Measurements from ENCODE around the gene NEDD9.

Gene NEDD9

DNA sequence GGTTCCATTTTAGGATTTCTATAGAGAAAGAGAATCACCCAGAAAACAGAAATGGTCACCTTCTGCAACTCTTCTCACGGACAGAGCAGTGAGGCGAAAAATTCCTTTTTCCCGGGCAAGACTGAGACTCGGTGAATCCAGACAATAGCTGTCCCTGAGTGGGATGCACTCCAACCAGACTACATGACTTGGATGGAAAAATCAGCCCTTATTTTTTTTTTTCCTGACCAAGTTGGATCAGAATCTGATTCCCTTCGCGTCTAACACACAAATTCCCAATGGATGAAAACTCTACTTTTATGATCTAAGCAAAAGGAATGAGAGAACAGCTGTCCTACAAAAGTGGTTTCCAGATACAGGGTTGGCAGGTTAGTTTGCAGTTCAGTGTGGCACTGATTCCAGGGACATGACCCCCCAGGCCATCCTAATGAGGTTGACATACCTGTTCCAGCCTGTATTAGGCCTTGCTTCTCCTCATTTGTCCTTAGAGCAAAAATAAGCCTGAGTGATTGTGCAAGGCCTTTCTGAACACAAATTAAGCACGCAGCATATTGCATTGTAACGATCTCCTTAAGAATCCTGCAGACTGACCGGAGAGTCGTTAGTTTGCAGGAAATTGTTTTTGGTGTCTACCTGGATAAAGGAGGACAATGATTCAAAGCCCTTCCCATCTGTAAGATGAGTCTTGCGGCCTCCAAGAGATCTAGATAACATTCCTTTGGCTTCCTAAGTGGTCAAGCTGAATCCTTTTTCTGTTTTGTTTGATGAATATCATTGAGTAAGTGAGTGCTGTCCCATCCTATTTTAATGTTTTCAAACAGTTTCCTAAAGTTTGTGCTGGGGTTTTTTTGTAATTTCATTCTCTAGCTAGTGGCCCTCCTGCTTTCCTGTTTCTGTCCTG, 1.5 kb upstream of the NEDD9 start:
- no peak for DNase-seq

GRCh38 chr6:11232770-11233626, 530 bp upstream of the NEDD9 start:
- DNase-seq: no peak

DNA sequence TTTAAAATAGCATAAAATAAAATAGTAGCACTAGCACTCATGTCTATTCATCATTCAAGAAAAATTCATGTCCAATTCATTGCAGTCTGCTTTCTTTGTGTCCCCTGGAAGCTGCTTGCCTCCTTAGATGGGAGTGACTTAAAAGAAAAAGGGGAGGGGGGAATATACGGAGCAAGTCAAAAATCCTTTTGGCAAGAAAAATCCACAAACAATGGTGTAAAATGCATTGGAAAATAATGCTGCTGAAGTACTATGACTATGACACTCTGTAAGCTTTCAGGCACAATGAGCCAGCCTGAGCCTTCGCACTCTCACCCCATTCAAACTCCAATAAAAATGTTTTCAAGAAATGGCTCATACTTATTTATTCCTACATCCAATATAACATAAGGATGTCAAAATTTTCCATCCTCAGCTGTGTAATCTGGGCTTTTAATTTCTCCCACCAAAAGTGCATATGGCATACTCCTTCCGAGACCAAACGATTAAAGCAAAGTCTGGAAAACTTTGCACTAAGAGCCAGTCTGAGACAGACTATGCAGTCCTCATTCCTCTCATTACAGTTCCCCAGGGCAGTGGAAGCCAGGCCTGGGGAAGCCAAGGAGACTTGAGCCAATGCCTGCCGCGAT, 790 bp downstream of the NEDD9 start:
- peak; percentile 29 for DNase-seq

- no peak for DNase-seq
Measured at GRCh38 chr6:11231108-11231463, 1.4 kb downstream of the NEDD9 start.

DNA sequence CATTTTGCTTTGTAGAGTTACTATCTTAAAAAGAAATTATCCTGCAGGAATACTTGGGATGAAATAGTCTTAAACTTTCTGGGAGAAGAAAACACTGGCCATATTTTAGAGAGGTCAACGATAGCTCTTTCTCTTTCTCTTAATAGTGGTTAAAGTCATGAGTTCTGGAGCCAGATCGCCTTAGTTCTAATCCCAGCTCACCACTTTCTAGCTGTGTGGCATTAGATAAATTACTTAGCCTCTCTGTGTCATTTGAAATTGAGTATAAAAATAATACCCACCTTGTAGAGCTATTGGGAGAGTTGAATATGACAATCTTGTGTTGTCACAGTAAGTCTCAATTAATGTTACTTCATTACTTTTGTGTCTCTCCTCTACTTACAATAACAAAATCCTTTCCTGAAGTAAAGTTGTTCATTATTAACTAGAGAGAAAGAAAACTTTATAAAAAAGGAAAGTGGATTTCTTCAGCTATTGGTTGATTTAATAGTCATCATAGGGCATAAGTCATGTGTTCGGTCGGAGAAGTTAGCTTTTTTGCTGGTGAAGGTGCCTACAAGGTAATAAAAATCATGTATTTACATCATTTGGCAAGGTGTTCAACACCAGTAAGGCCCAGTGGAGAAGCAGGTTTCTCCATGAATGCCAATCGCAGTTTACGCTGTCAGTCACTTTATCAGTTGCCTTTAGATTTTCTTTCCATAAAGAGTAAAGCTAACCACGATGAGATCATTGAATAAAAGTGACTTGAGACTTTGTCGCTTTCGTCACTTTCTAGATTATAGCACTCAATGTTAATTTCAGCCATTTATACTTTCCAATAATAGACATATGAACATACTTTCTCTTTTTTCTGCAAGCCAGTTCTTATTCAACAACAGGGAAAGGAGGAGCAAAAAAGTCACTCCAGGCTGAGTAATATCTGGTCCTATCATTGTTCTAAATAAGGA, 2.0 kb downstream of the NEDD9 start:
- no peak for DNase-seq

GRCh38 chr6:11229655-11230046, 2.8 kb downstream of the NEDD9 start:
- no peak for DNase-seq

DNA sequence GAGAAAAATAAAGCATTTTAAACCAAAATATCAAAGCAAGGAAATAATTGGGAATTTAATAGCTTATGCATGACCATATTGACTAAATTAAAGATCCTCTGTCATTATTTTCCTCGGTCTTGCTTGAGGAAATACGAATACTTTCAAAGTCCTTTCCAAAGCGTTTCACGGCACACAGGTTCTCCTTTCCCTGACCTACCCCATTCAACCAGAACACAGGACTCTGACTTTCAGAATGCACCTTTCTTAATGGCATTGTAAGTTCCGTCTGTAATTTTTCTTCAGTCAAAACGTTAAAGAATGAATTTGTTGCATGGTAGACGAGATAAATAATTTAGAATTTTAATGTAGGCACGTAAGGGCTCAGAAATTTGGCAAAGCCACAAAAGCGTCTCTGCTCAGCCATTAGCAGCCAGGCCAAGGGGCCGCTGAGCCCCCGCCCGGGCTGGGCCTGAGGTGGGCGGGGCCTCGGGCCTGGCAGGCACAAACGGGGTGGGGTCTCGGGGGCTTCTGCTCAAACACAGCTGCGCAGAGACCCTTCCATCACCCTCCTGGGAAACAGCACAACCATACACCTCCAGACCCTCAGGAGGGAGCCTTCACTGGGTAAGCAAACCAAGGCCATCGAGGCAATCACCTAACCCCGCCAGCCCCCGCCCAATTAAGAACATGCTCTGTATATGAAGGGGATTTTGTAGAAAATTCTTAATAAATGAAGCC, 3.4 kb downstream of the NEDD9 start:
- DNase-seq: no peak

GRCh38 chr6:11227698-11228097, 4.8 kb downstream of the NEDD9 start:
- no peak for DNase-seq

GRCh38 chr6:11226005-11226404, 6.5 kb downstream of the NEDD9 start:
- no peak for DNase-seq

DNA sequence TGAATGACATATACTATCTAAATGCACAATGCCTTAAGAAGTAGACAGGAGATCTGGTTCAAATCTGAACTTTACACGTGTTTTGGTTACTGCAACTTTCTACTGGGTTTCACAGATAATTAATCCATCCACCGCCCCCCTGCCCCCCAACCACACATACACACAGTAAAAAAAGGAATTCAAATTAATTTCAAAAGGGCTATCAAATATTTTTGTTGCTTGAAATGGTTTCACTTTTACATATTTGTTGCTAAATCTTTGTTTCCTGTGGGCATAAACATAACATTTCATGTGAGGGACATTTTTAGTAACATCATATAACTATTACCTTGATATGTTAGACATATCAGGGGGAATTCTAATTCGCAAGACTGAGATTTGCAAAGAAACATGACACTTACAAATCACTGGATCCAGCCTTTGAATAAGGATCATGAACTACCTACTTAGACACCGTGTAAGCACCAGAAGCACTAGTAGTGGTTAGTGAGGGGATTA, 7.5 kb downstream of the NEDD9 start:
- no peak for DNase-seq

DNA sequence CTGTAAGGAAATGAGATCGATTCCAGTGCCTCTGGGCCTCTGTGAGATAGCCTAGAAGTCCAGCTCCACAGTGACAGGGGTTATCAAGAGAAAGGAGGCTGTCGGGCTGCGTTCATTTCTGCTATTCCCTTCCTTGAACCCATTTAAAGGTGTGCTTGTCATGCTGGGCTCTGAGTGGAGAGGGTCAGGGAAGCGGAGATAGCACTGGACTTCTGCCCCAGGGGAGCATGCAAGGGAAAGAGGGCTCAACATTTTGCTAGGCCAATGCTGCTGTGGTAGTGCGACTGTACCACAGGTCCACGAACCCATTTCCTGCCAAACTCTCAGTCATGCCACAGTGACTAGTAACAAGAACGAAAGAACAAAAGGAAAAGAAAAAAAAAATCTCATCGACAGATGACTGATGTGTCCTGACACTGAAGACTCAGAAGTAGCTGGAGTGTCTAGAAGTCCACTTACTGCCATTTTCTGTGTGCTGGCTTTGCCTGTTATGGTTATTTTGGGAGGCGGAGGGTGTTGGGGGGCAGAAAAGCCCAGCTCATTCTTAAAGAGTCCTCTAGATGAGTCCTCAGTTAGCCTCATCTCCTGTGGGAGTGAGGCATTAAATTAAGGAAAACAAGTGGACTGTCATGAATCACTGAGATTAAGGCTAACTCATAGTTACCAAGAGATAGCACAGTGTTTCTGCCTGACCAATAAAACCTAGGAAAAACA, 8.1 kb downstream of the NEDD9 start:
- DNase-seq: no peak

DNA sequence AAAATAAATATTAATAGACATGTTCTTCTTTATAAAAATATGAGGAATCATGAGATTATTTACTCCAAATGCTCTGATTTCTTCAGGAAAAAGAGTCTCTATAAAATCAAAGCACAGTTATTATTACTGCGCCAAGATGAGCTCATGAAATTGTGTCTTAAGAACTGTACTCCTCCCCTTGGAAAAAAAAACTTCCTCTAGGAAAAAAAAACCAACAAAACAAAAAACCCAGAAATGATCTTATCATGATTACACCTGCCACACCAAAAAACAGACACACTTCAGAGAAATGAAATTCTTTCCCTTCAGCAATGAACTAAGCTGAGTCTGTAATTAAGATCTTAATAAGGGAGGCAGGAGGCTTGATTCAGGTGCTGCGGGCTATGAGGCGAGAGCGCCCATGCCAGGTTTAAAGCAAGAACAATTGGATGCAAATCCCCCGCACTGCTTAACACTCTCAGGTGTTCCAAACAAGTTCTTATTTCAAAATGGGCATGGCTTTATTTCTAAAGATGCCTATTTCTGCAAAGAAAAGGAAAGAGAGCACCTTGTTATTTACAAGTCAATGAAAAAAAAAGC, 9.1 kb downstream of the NEDD9 start:
- no peak for DNase-seq

DNA sequence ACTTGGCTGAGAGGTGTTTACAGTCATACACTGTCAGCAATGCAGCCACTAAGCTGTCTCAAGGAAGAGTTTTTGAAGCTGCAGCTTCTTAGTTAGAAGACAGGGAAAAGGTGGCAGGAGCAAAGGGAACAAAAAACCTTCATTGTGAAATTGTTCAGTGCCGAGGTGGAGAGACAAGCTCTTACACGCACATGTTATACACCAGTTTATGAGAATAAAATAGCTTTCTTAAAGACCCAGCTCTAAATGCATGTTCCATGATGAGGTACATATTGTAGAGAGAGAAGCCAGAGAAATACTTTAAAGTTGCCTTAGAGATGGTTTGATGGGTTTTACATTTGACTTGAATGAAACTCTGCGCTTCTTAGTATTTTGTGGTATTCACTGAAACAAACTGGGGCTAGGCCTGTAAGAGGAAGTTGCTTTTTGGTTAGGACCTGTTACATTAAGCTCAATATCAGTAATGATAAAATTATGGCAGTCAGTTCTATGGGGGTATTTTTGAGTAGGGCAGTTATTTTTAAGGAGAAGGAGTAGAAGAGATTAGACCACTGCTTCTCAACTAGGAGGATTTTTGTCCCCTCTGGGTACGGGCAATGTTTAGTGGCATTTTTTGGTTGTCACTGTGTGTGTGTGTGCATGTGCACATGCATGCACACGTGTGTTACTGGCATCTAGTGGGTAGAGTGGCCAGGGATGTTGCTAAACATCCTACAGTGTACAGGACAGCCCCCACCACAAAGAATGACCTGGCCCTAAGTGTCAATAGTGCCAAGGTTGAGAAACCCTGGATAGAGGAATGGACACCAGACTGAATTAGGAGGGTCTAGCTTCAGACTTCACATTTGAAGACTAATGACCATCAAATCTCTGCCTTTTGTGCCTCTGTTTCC, 9.8 kb downstream of the NEDD9 start:
- DNase-seq: no peak

GRCh38 chr6:11221623-11222384, 10.7 kb downstream of the NEDD9 start:
- no peak for DNase-seq

GRCh38 chr6:11219400-11219834, 13.1 kb downstream of the NEDD9 start:
- DNase-seq: no peak

DNA sequence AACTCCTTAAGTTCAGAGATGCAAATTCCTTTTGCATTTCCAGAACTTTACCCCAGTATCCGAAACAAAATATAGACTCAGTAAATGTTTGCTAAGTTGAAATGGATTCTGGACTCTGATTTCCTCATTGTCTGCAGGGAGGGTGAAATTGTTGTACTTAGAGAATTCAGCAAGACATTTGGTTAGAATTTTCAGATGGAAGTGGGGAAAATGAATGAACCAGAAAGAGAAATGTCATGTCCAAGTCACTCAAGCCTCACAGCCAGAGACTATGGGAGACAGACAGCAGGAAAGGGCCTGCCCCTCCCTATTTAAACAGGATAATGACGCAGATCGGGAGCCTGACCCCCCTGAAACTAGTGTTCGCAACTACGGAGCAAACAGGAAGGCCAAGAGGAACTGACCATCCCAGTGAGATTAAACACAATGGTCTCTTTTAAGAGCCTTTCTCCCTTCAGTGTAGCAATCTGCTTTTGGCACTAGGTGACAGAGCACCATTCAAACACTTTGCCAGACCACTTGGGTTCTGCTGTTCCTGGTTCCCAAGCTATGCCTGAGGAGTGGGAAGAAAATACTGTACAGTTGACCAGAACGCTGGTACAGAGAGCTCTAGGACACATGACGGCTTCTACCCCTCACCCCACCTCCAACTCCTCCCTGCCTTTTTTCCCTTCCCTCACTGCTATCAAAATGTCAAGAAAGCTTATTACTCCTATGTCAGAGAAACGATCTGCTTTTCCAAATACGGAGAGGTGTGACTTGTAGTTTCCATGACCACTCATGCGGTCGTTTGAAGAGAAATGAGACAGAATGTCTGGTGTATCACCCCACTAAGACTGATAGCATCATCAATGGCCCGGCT, 13.7 kb downstream of the NEDD9 start:
- DNase-seq: no peak

DNA sequence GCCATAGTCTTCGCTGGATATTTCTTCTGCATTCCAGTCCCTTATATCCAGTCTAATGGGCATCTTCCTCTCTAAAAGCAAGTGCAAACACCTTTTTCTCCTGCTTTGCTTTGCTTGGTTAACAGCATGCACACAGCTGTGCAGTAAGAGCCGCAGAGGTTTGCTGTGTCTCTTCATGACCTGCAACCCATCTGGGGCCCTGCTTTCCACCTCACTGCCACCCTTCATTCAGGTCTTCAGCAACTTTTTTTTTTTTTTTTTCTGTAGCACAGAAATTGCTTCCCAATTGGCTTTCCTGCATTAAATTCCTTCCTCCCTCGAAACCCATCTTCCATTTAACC, 14.4 kb downstream of the NEDD9 start:
- DNase-seq: no peak

Data from 8988T (cell line).